ENCODE measurements around the gene PIK3R1.

The PIK3R1 gene

DNA sequence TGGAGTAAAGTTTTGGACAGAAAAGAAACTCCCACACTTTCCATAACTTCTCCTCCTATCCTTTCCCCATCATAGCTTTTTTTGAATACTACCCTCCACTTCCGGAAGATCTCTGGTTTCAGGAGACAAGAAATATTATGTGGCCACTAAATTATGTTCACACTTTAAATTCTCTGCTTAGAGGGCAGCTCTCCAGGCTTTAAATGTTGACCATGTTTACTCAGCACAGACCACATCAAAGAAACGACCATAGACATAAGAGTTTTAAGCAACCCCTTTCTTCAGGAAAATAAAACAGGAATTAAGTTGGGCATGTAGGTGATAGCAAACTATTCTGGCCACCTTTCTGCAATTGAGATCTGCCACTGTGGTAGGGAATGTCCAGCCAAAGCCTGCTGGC, 97.8 kb downstream of the PIK3R1 start:
- Histone ChIP-seq H4K20me1 (ENCODE audit: insufficient read depth, low read length) (no peaks in the 10 kb centered on the region), H3K27me3 (ENCODE audit: insufficient read depth, low read length, poor library complexity) (no peaks in the 10 kb centered on the region), H3K9me3 (ENCODE audit: insufficient read depth, low read length, severe bottlenecking) (no peaks in the 10 kb centered on the region), H3K36me3 (ENCODE audit: insufficient read depth, low read length) (no peaks in the 10 kb centered on the region), H3K4me1 (ENCODE audit: insufficient read depth, low read length) (no peaks in the 10 kb centered on the region), H3K4me3 (ENCODE audit: low read depth in 1 of 2, low read length in 2 of 2) (no peak overlapping the region), H3K9ac (ENCODE audit: low read depth, low read length) (no peak overlapping the region), H2AFZ (ENCODE audit: low read depth, low read length) (no peak overlapping the region), H3K4me2 (ENCODE audit: insufficient read depth, low read length) (no peak overlapping the region), H3K27ac (ENCODE audit: low read length) (no peak overlapping the region), H3K79me2 (ENCODE audit: insufficient read depth, low read length) (no peaks in the 10 kb centered on the region)
- DNase-seq (no peak), ATAC-seq (ENCODE audit: insufficient read depth, low read depth) (no peak)
- TF ChIP-seq EZH2 (IDR thresholded peaks at IDR 0.05; ENCODE audit: borderline replicate concordance, low read depth, low read length, severe bottlenecking), result no peak
- TF ChIP-seq, protein P1, sequence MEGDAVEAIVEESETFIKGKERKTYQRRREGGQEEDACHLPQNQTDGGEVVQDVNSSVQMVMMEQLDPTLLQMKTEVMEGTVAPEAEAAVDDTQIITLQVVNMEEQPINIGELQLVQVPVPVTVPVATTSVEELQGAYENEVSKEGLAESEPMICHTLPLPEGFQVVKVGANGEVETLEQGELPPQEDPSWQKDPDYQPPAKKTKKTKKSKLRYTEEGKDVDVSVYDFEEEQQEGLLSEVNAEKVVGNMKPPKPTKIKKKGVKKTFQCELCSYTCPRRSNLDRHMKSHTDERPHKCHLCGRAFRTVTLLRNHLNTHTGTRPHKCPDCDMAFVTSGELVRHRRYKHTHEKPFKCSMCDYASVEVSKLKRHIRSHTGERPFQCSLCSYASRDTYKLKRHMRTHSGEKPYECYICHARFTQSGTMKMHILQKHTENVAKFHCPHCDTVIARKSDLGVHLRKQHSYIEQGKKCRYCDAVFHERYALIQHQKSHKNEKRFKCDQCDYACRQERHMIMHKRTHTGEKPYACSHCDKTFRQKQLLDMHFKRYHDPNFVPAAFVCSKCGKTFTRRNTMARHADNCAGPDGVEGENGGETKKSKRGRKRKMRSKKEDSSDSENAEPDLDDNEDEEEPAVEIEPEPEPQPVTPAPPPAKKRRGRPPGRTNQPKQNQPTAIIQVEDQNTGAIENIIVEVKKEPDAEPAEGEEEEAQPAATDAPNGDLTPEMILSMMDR (IDR thresholded peaks at IDR 0.05; ENCODE audit: borderline replicate concordance, extremely low read depth, low read length, poor library complexity, severe bottlenecking), result no peak

DNA sequence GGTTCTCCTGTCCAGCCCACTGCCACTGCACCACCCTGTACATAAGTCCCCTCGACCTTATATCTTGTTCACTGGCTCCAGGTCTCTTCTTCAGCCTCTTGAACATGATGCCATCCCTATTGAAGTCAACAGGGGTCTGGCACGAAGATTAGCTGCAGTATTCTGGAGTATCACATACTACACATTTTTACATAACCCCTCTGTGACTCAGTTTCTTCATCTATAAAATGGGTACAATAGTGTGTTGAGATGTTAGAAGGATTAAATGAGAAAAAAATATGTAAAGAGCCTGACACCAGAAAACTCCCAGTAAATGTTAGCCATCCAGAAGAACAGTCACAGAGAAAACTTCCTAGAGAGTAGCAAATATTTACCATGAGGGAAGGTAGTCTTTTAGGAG, 98.9 kb downstream of the PIK3R1 start:
- TF ChIP-seq EZH2 (IDR thresholded peaks at IDR 0.05; ENCODE audit: borderline replicate concordance, low read depth, low read length, severe bottlenecking), result no peak
- TF ChIP-seq, protein P1 (IDR thresholded peaks at IDR 0.05; ENCODE audit: borderline replicate concordance, extremely low read depth, low read length, poor library complexity, severe bottlenecking), result no peak
- Histone ChIP-seq H3K9ac (ENCODE audit: low read depth, low read length) (no peak overlapping the region), H3K27ac (ENCODE audit: low read length) (no peak overlapping the region), H3K36me3 (ENCODE audit: insufficient read depth, low read length) (no peaks in the 10 kb centered on the region), H3K4me3 (ENCODE audit: low read depth in 1 of 2, low read length in 2 of 2) (no peak overlapping the region), H3K4me1 (ENCODE audit: insufficient read depth, low read length) (no peaks in the 10 kb centered on the region), H3K79me2 (ENCODE audit: insufficient read depth, low read length) (no peaks in the 10 kb centered on the region), H3K9me3 (ENCODE audit: insufficient read depth, low read length, severe bottlenecking) (no peaks in the 10 kb centered on the region), H3K27me3 (ENCODE audit: insufficient read depth, low read length, poor library complexity) (no peaks in the 10 kb centered on the region), H3K4me2 (ENCODE audit: insufficient read depth, low read length) (no peak overlapping the region), H2AFZ (ENCODE audit: low read depth, low read length) (no peak overlapping the region), H4K20me1 (ENCODE audit: insufficient read depth, low read length) (no peaks in the 10 kb centered on the region)
- DNase-seq (no peak), ATAC-seq (ENCODE audit: insufficient read depth, low read depth) (no peak)

DNA sequence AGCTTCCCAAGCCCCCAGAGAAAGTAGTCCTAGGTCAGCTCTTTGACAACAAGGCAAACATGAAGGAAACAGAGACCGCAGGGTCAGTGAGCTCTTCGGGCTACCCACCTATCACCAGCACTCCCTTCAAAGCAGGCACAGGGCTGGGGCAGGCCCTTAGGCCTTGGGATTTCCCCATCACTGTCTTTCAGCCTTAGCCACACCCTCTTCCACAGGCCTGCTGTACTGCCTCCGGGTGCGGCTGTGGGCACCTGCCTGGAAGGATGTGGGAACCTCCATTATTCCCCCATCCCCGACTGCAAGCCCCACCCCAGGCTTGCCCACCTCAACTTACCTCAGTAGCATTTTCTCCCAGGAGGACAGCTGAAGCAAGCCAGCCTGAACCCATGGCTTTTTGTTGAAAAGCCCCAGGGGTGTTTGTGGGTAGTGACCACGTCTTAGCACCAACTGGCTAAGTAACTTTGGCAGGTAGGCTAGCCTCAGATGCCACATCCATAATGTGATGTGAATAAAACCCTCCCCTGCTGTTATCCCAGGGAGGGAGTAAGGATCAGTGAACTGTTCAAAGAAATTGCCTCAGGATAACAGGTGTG, 100.2 kb downstream of the PIK3R1 start:
- H3K9me3 ChIP-seq (ENCODE audit: insufficient read depth, low read length, severe bottlenecking), result no peaks in the 10 kb centered on the region
- no peaks in the 10 kb centered on the region for H3K27me3 ChIP-seq (ENCODE audit: insufficient read depth, low read length, poor library complexity)
- no peak; the same call in 2 of the 3 replicates for ATAC-seq (ENCODE audit: insufficient read depth, low read depth)
- no peak overlapping the region for H3K4me2 ChIP-seq (ENCODE audit: insufficient read depth, low read length)
- H3K4me1 ChIP-seq (ENCODE audit: insufficient read depth, low read length), result no peaks in the 10 kb centered on the region
- H3K4me3 ChIP-seq (ENCODE audit: low read depth in 1 of 2, low read length in 2 of 2), result no peak overlapping the region
- no peak for DNase-seq
- no peak overlapping the region for H3K27ac ChIP-seq (ENCODE audit: low read length)
- H3K36me3 ChIP-seq (ENCODE audit: insufficient read depth, low read length), result no peaks in the 10 kb centered on the region
- no peaks in the 10 kb centered on the region for H4K20me1 ChIP-seq (ENCODE audit: insufficient read depth, low read length)
- no peak overlapping the region for H3K9ac ChIP-seq (ENCODE audit: low read depth, low read length)
- TF ChIP-seq, protein P1 (IDR thresholded peaks at IDR 0.05; ENCODE audit: borderline replicate concordance, extremely low read depth, low read length, poor library complexity, severe bottlenecking), result no peak
- no peak for TF ChIP-seq EZH2 (IDR thresholded peaks at IDR 0.05; ENCODE audit: borderline replicate concordance, low read depth, low read length, severe bottlenecking)
- no peak overlapping the region for H2AFZ ChIP-seq (ENCODE audit: low read depth, low read length)
- H3K79me2 ChIP-seq (ENCODE audit: insufficient read depth, low read length), result no peaks in the 10 kb centered on the region
